GM06990 (cell line): ENCODE measurements around the gene SLC22A31.

Source experiments
- DNase-seq: peaks from one replicate; pipeline ENCODE4 v3.0.0-alpha.2; 2011; ENCODE audit not compliant: insufficient read length; ENCODE audit errors: extremely low read depth
- H3K27me3 ChIP-seq: replicated peaks from 2 replicates; pipeline ENCODE4 v1.6.0; 2011; ENCODE audit warnings: low read length; ENCODE audit not compliant: control insufficient read depth, insufficient read depth
- H3K36me3 ChIP-seq: 2 replicates; pipeline ENCODE4 v1.5.1; 2011; ENCODE audit warnings: low read length; ENCODE audit not compliant: control insufficient read depth, insufficient read depth
- H3K4me3 ChIP-seq: replicated peaks from 2 replicates; pipeline ENCODE4 v1.5.1; 2011; ENCODE audit warnings: low read depth, mild to moderate bottlenecking, control low read depth, low read length
- TF ChIP-seq, protein P1 (sequence below): IDR thresholded peaks from 2 replicates; pipeline ENCODE4 v1.5.1; 2011; ENCODE audit warnings: low read length, control low read depth, mild to moderate bottlenecking, inconsistent platforms; ENCODE audit not compliant: insufficient read depth, poor library complexity, severe bottlenecking

The SLC22A31 gene

DNA sequence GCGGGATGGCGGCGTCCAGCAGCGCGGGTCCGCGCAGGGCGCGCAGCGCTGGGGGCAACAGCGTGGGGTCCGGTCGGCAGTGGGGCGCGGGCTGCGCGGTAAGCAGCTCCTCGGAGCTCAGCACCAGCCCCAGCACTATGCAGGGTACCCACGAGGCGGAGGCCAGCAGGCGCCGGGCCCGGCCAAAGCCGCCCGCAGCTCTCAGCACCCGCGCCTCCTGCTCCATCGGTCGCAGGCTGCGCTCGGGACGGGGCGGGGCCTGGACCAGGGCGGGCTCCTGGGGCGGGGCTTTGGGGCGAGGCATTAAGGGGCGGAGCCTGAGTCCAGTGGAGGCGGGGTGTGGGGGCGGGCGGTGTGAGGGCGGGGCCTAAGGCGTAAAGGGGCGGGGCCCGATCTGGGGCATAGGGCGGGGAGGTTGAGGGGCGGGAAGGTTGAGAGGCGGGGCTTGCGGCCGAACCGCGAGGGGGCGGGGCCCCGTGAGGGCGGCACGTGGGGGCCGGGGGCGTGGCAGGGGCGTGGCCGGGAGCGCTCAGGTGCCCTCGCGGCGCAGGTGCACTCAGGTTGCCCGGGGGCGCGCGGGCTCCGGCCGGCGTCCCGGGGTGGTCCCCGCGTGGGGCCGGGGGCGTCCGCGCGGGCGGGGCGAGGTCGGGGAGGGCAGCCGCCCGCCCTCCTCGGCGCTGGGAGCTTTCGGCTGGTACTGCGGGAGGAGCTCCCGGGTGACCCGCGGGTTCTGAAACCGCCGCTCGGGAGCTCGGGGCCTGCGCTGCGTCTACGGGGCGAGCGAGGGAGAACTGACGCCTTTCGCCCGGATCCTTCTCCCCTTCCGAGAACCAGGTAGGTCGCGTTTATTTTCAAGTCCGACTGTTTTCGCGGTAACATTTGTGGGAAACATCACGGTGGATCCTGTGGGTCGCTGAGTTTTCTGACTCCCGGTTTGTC, 1.4 kb upstream of the SLC22A31 start:
- peak; percentile 55 for DNase-seq
- TF ChIP-seq, protein P1, sequence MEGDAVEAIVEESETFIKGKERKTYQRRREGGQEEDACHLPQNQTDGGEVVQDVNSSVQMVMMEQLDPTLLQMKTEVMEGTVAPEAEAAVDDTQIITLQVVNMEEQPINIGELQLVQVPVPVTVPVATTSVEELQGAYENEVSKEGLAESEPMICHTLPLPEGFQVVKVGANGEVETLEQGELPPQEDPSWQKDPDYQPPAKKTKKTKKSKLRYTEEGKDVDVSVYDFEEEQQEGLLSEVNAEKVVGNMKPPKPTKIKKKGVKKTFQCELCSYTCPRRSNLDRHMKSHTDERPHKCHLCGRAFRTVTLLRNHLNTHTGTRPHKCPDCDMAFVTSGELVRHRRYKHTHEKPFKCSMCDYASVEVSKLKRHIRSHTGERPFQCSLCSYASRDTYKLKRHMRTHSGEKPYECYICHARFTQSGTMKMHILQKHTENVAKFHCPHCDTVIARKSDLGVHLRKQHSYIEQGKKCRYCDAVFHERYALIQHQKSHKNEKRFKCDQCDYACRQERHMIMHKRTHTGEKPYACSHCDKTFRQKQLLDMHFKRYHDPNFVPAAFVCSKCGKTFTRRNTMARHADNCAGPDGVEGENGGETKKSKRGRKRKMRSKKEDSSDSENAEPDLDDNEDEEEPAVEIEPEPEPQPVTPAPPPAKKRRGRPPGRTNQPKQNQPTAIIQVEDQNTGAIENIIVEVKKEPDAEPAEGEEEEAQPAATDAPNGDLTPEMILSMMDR = no peak
- Histone ChIP-seq H3K36me3 (no peaks in the 10 kb centered on the region), H3K27me3 (no peaks in the 10 kb centered on the region), H3K4me3 (no peak overlapping the region)

DNA sequence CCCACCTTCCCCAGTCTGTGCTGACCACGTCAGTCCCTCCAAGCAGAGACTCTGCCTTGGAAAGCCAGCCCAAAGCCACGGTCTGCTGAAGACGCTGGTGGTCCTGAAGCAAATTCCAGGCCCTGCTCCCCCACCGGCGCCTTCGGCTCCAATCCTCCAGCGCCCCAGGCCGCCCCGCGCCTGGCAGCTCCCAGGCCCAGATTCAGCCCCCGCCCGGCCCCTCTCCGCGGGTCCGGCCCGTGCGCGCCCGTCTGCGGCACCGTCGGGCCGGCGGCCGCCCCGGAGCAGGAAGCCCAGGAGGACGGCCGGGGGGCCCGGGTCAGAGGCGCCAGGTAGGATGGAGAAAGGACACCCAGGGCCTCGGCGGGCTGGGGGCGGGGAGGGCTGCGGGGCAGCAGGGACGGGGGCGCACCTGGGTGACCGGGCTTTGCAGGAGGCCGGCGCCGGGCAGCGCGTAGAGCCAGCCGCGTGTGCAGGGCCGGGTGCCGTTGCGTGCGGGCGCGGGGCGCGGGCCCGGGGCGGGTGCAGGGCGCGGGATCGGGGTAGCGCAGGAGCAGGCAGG, 594 bp upstream of the SLC22A31 start:
- Histone ChIP-seq H3K27me3 (no peaks in the 10 kb centered on the region), H3K36me3 (no peaks in the 10 kb centered on the region), H3K4me3 (peak overlapping the region; percentile 19)
- TF ChIP-seq, protein P1 = no peak
- DNase-seq = no peak

DNA sequence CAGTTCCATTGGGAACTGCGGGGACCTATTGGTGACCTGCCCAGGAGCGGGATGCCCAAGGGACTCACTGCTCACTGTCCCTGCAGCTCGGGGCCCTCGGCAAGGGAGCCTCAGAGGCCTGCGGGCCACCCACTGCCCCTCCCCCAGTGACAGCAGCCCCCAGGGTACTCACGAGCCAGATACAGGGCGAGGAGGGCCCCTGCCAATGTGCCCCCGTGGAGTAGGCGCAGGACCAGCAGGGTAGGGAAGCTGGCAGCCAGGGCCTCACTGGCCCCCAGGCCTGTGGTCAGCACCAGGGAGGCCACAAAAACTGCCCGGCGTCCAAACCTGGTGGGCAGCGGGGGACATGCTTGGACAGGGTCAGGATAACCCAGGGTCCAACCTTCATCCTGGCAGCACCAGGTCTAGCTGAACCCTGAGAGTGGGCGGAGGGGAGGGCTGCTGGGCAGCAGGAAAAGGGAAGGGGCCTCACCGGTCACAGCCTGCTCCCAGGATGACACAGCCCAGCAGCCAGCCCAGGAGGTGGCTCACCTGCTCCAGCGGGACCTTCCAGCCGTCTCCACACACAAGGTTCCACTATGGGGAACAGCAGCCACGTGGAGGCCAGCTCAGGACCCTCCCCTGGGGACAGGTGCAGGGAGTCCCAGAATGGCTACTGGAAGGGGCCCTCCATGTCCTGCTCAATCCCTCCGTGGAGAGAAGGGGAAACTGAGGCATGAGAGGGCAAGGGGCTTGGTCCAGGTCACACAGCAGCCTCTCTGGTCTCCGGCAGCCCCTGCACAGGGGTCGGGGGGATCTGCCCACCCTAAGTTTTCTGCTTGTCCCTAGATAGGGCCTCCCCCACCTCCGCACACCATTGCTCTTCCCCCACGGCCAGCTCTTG, 855 bp downstream of the SLC22A31 start:
- no peaks in the 10 kb centered on the region for H3K27me3 ChIP-seq
- no peak for DNase-seq

DNA sequence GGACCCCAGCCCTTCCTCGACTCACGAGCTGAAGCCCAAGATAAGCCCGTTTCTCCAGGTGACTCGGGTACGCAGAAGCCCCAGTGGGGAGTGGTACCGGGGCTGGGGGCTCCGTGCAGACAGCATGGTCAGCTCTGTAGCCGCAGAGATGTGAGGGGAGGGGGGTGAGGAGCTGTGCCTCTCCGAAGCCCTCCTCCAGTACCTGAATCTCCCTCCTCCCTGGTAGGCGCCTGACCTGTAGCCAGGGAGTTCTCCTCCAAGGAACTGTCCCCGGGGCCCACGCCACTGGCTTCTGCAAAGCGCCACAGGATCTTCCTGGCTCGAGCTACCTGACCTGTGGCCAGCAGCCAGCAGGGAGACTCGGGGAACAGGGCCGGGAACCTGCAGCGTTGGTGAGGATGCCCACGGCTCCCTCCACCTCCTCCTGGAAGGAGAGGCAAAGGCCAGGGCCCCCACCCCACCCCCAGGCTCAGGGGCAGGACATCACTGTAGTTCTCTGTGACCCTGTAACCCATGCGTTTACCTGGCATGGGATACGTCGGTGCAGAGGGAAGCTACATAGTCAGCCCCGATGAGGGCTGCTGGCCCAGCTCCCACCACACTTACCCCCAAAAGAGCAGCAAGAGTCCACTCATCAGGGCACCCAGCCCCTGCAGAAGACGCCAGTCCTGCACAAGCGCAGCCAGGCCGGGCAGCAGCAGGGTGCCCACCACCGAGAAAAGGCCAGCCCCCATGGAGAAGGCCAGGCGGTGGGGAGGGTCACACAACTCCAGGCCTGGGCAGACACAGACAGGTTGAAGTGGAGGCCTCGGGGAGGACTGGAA, 1.7 kb downstream of the SLC22A31 start:
- H3K27me3 ChIP-seq = no peaks in the 10 kb centered on the region
- peak; percentile 18 for DNase-seq
- no peaks in the 10 kb centered on the region for H3K36me3 ChIP-seq
- no peak overlapping the region for H3K4me3 ChIP-seq
- TF ChIP-seq, protein P1 = no peak

More for the DNA sequence above, 855 bp downstream of the SLC22A31 start:
- H3K36me3 ChIP-seq = no peaks in the 10 kb centered on the region
- TF ChIP-seq, protein P1 = no peak
- peak overlapping the region; percentile 28 for H3K4me3 ChIP-seq
